Neural cell (in vitro differentiated cells): ENCODE measurements around the gene HMX1. TPM values are rescaled to one million over a fixed set of nuclear protein-coding genes. Genes with fewer than 3 reads are reported as not detected.

Experiments
- H2AFZ ChIP-seq: fragments of 200-600, 300-800 bp; sonication (generic), shearing (Covaris generic); 2 replicates; pipeline ENCODE4 v1.6.0; 2014; ENCODE audit warnings: low read depth, mild to moderate bottlenecking, antibody characterized with exemption, low read length, moderate library complexity
- H3F3A ChIP-seq: fragments of 200-600 bp; shearing (Covaris generic); 2 replicates; pipeline ENCODE4 v1.6.1; 2016; ENCODE audit warnings: mild to moderate bottlenecking, moderate library complexity, mixed read lengths, antibody characterized with exemption, low read length; ENCODE audit not compliant: insufficient read depth, poor library complexity, severe bottlenecking
- H3K27ac ChIP-seq: fragments of 200-600, 300-800 bp; sonication (generic), shearing (Covaris generic); 2 replicates; pipeline ENCODE4 v1.5.1; 2014; ENCODE audit warnings: mild to moderate bottlenecking, low read length, moderate library complexity
- H3K27me3 ChIP-seq: fragments of 300-800, 200-600 bp; sonication (generic), shearing (Covaris generic); 2 replicates; pipeline ENCODE4 v1.6.0; 2014; ENCODE audit warnings: mild to moderate bottlenecking, low read depth, low read length, moderate library complexity; ENCODE audit not compliant: insufficient read depth
- H3K36me3 ChIP-seq: fragments of 300-800, 200-600 bp; sonication (generic), shearing (Covaris generic); 2 replicates; pipeline ENCODE4 v1.5.1; 2014; ENCODE audit warnings: mild to moderate bottlenecking, antibody characterized with exemption, low read length, moderate library complexity; ENCODE audit not compliant: insufficient read depth
- H3K4me2 ChIP-seq: fragments of 300-800, 200-600 bp; sonication (generic), shearing (Covaris generic); 2 replicates; pipeline ENCODE4 v1.6.0; 2014; ENCODE audit warnings: mild to moderate bottlenecking, low read length
- H3K4me3 ChIP-seq: fragments of 300-800, 200-600 bp; sonication (generic), shearing (Covaris generic); 2 replicates; pipeline ENCODE4 v1.5.1; 2014; ENCODE audit warnings: mild to moderate bottlenecking, low read length, moderate library complexity
- H3K79me2 ChIP-seq: fragments of 200-600 bp; shearing (Covaris generic); replicated peaks from 2 replicates; pipeline ENCODE4 v1.6.0; 2014; ENCODE audit warnings: mild to moderate bottlenecking, low read length, moderate library complexity; ENCODE audit not compliant: insufficient read depth
- H3K9ac ChIP-seq: fragments of 300-800, 200-600 bp; sonication (generic), shearing (Covaris generic); 2 replicates; pipeline ENCODE4 v1.6.1; 2016; ENCODE audit warnings: mild to moderate bottlenecking, low read length, mixed read lengths
- H3K9me2 ChIP-seq: fragments of 200-600 bp; shearing (Covaris generic); 2 replicates; pipeline ENCODE4 v1.6.1; 2016; ENCODE audit warnings: mild to moderate bottlenecking, low read length, mixed read lengths; ENCODE audit not compliant: insufficient read depth
- H3K9me3 ChIP-seq: fragments of 200-600, 300-800 bp; sonication (generic), shearing (Covaris generic); 2 replicates; pipeline ENCODE4 v1.6.1; 2016; ENCODE audit warnings: mild to moderate bottlenecking, mixed run types, low read length, moderate library complexity, mixed read lengths
- H4K20me1 ChIP-seq: fragments of 200-600 bp; shearing (Covaris generic); 2 replicates; pipeline ENCODE4 v1.6.1; 2016; ENCODE audit warnings: mild to moderate bottlenecking, mixed run types; ENCODE audit not compliant: insufficient read depth
- EP300 ChIP-seq: fragments of 450-650 bp; conservative IDR thresholded peaks from 2 replicates; pipeline ENCODE4 v1.6.1; 2014; ENCODE audit warnings: antibody characterized with exemption, mild to moderate bottlenecking, moderate library complexity; ENCODE audit not compliant: poor library complexity, severe bottlenecking
- EZH2 ChIP-seq: fragments of 200-600, 300-800 bp; shearing (Covaris generic), sonication (generic); IDR thresholded peaks from 2 replicates; pipeline ENCODE4 v1.6.1; 2014; ENCODE audit warnings: antibody characterized with exemption, low read length, borderline replicate concordance, mild to moderate bottlenecking; ENCODE audit not compliant: insufficient read depth, poor library complexity, severe bottlenecking
- MXI1 ChIP-seq: fragments of 450-650 bp; conservative IDR thresholded peaks from 2 replicates; pipeline ENCODE4 v1.6.1; 2014; ENCODE audit warnings: antibody characterized with exemption, mild to moderate bottlenecking; ENCODE audit not compliant: poor library complexity, severe bottlenecking
- POLR2AphosphoS5 ChIP-seq: IDR thresholded peaks from 2 replicates; pipeline ENCODE4 v1.6.1; 2012
- RAD21 ChIP-seq: fragments of 450-650 bp; conservative IDR thresholded peaks from 2 replicates; pipeline ENCODE4 v1.6.1; 2014; ENCODE audit warnings: antibody characterized with exemption, mild to moderate bottlenecking, moderate library complexity
- SMC3 ChIP-seq: fragments of 450-650 bp; conservative IDR thresholded peaks from 2 replicates; pipeline ENCODE4 v1.6.1; 2014; ENCODE audit warnings: antibody characterized with exemption, mild to moderate bottlenecking, moderate library complexity; ENCODE audit not compliant: poor library complexity
- TAF1 ChIP-seq: IDR thresholded peaks from 2 replicates; pipeline ENCODE4 v1.6.1; 2012; ENCODE audit warnings: low read depth
- polyA plus RNA-seq: library from polyadenylated mRNA; depleted of rRNA; stranded (reverse); fragments of >200 nt; gene quantifications from 2 replicates; pipeline ENCODE4 v1.2.3, GENCODE V29; 2014
- TF ChIP-seq, protein P1 (sequence below): fragments of 450-650 bp; IDR thresholded peaks from 2 replicates; pipeline ENCODE4 v1.5.1; 2014; ENCODE audit warnings: antibody characterized with exemption, mild to moderate bottlenecking, moderate library complexity; ENCODE audit not compliant: poor library complexity, severe bottlenecking
- TF ChIP-seq, protein P2 (sequence below): IDR thresholded peaks from 2 replicates; pipeline ENCODE4 v1.6.1; 2012; ENCODE audit warnings: borderline replicate concordance

HMX1 gene
- polyA plus RNA-seq, 1 donor from 2014 or later: 0.89 TPM

DNA sequence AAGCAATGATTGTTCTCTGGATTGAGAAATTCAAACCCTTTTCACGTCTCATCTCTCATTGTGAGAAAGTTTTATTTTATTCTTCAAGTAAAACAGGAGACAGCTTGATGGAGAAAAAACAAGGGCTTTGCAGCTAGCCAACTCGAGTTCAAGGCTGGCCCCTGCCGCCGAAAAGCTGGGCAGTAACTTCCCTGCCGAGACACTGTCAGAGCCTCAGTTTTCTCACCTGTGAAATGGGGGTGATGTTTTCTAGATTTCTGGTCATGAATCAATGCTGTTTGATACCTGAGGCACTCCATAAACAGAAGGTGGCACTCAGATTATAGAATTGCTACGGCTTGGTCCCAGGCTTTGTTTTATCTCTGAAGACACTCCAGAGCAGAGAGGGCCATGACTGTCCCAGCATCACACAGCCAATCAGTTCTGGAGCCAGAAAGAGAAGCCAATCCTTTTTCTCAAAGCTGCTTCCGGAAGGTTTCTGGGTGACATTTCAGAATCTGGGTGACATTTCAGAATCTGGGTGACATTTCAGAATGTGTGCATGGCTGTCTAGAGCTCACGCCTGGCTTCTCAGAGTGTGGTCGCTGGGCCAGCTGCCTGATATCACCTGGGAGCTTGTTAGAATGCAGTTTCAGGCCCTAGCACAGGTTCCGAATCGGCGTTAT is 33.2 kb downstream of the HMX1 start:
- H3K79me2 ChIP-seq: no peaks in the 10 kb centered on the region

DNA sequence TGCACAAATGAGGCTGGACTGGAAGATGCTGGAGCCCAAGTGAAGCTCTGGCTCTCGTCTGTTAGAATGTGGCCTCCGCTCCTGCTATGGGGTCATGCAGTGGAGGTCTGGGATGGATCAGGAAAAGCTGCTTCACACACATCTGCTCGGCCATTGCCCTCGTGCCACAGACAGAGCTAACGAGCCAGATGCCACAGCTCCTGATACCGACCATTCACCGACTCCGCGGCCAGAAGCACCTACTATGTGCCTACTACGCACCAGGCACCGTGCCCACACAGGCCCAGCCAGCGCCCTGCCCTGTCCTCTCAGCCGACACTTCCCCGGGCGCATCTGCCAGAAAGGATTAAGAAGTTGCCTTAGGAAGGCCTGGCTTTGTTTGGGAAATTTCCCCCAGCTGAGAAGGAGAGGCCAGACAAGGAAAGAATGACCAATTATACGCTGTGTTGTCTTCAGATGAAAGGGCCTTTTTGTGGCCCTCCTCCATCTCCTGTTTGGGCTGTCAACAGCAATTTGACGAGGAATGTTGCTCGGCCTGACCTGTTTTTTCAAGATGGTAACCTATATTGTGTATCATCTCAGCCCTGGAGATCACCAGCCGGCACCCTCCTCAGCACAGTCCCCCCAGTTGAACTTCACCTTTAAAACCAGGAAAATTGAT is 34.3 kb downstream of the HMX1 start:
- Histone ChIP-seq H3K36me3 (no peaks in the 10 kb centered on the region), H3K9ac (no peak overlapping the region), H3K4me2 (no peak overlapping the region), H3K4me3 (no peak overlapping the region), H3F3A (no peaks in the 10 kb centered on the region), H3K79me2 (no peaks in the 10 kb centered on the region), H3K9me3 (no peaks in the 10 kb centered on the region), H4K20me1 (no peaks in the 10 kb centered on the region), H3K27ac (no peak overlapping the region), H3K9me2 (no peaks in the 10 kb centered on the region), H3K27me3 (no peaks in the 10 kb centered on the region), H2AFZ (no peak overlapping the region)
- TF ChIP-seq RAD21 (no peak), EP300 (no peak), EZH2 (no peak), MXI1 (no peak), POLR2AphosphoS5 (no peak), SMC3 (no peak), TAF1 (no peak)
- TF ChIP-seq, protein P1, sequence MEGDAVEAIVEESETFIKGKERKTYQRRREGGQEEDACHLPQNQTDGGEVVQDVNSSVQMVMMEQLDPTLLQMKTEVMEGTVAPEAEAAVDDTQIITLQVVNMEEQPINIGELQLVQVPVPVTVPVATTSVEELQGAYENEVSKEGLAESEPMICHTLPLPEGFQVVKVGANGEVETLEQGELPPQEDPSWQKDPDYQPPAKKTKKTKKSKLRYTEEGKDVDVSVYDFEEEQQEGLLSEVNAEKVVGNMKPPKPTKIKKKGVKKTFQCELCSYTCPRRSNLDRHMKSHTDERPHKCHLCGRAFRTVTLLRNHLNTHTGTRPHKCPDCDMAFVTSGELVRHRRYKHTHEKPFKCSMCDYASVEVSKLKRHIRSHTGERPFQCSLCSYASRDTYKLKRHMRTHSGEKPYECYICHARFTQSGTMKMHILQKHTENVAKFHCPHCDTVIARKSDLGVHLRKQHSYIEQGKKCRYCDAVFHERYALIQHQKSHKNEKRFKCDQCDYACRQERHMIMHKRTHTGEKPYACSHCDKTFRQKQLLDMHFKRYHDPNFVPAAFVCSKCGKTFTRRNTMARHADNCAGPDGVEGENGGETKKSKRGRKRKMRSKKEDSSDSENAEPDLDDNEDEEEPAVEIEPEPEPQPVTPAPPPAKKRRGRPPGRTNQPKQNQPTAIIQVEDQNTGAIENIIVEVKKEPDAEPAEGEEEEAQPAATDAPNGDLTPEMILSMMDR: no peak
- TF ChIP-seq, protein P2, sequence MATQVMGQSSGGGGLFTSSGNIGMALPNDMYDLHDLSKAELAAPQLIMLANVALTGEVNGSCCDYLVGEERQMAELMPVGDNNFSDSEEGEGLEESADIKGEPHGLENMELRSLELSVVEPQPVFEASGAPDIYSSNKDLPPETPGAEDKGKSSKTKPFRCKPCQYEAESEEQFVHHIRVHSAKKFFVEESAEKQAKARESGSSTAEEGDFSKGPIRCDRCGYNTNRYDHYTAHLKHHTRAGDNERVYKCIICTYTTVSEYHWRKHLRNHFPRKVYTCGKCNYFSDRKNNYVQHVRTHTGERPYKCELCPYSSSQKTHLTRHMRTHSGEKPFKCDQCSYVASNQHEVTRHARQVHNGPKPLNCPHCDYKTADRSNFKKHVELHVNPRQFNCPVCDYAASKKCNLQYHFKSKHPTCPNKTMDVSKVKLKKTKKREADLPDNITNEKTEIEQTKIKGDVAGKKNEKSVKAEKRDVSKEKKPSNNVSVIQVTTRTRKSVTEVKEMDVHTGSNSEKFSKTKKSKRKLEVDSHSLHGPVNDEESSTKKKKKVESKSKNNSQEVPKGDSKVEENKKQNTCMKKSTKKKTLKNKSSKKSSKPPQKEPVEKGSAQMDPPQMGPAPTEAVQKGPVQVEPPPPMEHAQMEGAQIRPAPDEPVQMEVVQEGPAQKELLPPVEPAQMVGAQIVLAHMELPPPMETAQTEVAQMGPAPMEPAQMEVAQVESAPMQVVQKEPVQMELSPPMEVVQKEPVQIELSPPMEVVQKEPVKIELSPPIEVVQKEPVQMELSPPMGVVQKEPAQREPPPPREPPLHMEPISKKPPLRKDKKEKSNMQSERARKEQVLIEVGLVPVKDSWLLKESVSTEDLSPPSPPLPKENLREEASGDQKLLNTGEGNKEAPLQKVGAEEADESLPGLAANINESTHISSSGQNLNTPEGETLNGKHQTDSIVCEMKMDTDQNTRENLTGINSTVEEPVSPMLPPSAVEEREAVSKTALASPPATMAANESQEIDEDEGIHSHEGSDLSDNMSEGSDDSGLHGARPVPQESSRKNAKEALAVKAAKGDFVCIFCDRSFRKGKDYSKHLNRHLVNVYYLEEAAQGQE: no peak

More for the DNA sequence above, 33.2 kb downstream of the HMX1 start:
- no peak overlapping the region for H3K4me3 ChIP-seq
- no peaks in the 10 kb centered on the region for H3F3A ChIP-seq
- H3K4me2 ChIP-seq: no peak overlapping the region
- H3K9ac ChIP-seq: no peak overlapping the region
- no peaks in the 10 kb centered on the region for H3K36me3 ChIP-seq
- H3K9me2 ChIP-seq: no peaks in the 10 kb centered on the region
- no peaks in the 10 kb centered on the region for H3K27me3 ChIP-seq
- no peak overlapping the region for H3K27ac ChIP-seq
- H4K20me1 ChIP-seq: no peaks in the 10 kb centered on the region
- peaks cover 3% of the 10 kb centered on the region for H3K9me3 ChIP-seq
- no peak for TF ChIP-seq MXI1
- TF ChIP-seq TAF1: no peak
- TF ChIP-seq SMC3: no peak
- TF ChIP-seq RAD21: no peak
- no peak for TF ChIP-seq EZH2
- TF ChIP-seq, protein P1: no peak
- no peak for TF ChIP-seq EP300
- TF ChIP-seq, protein P2: no peak
- no peak for TF ChIP-seq POLR2AphosphoS5
- H2AFZ ChIP-seq: no peak overlapping the region
